Inflammatory macrophage treated with lipopolysaccharide for 1 hour (primary cell): Measurements from ENCODE around the gene RNU4-1.

ENCODE experiments used
- DNase-seq, 2 donors: peaks; one replicate each; pipeline ENCODE4 v3.0.0-alpha.2; 2020 to 2022

The RNU4-1 gene

GRCh38 chr12:120287491-120287890 is 5.5 kb downstream of the RNU4-1 start:
- no peak for DNase-seq

- no peak for DNase-seq
These were observed 6.1 kb downstream of the RNU4-1 start for GRCh38 chr12:120286768-120287490.

GRCh38 chr12:120284381-120284780 is 8.7 kb downstream of the RNU4-1 start:
- DNase-seq: no peak

GRCh38 chr12:120283318-120283717 is 9.7 kb downstream of the RNU4-1 start:
- no peak for DNase-seq

GRCh38 chr12:120278137-120279069 is 14.6 kb downstream of the RNU4-1 start:
- DNase-seq: no peak

GRCh38 chr12:120276734-120277133 is 16.3 kb downstream of the RNU4-1 start:
- no peak for DNase-seq

GRCh38 chr12:120267736-120268135 is 25.3 kb downstream of the RNU4-1 start:
- DNase-seq: no peak

- DNase-seq: peak; percentile 55 to 83
These were observed 26.7 kb downstream of the RNU4-1 start for GRCh38 chr12:120266180-120266870.

- DNase-seq: peak; percentile 69 to 79
These were observed 27.4 kb downstream of the RNU4-1 start, which contains the start of gene PXN for GRCh38 chr12:120265473-120266179. Gene PXN, minus strand, starts transcription at chr12:120265730. Its CDS starts 101 bp downstream, at chr12:120265629.

- no peak for DNase-seq
These were observed 28.0 kb downstream of the RNU4-1 start for GRCh38 chr12:120264904-120265472.

GRCh38 chr12:120264086-120264903 is 28.7 kb downstream of the RNU4-1 start:
- DNase-seq: no peak

GRCh38 chr12:120263748-120264085 is 29.3 kb downstream of the RNU4-1 start:
- no peak for DNase-seq

- DNase-seq: peak; percentile 43 to 44
These were observed 29.9 kb downstream of the RNU4-1 start for GRCh38 chr12:120262852-120263747.

- DNase-seq: no peak
These were observed 30.8 kb downstream of the RNU4-1 start for GRCh38 chr12:120261951-120262851.

- DNase-seq: no peak
These were observed 32.4 kb downstream of the RNU4-1 start for GRCh38 chr12:120260607-120261006.

GRCh38 chr12:120259418-120260202 is 33.4 kb downstream of the RNU4-1 start:
- no peak for DNase-seq

- no peak for DNase-seq
These were observed 34.6 kb downstream of the RNU4-1 start for GRCh38 chr12:120258323-120258896.
